ENCODE data around the gene WDR49. TPM values are rescaled to one million over a fixed set of nuclear protein-coding genes. Genes with fewer than 3 reads are reported as not detected.

Gene WDR49
- total and polyA plus RNA-seq, 5 experiments from 2014 or later: 0.42 to 1.4 TPM; not detected in 3

Other genes with a start within 250 kb of the WDR49 start
- not detected for gene SERPINI2, start 179.9 kb downstream of the WDR49 start, total RNA-seq
- gene SERPINI2, start 179.9 kb downstream of the WDR49 start, polyA plus RNA-seq: not detected
- gene PDCD10, start 81.0 kb upstream of the WDR49 start, total RNA-seq: 10 to 100 TPM; 46.2 to 47.0 TPM
- gene PDCD10, start 81.0 kb upstream of the WDR49 start, polyA plus RNA-seq: 10 to 100 TPM; 62.1 to 84.8 (median 65.4) TPM
- gene SERPINI1, start 81.8 kb upstream of the WDR49 start, total RNA-seq: 1 to 10 TPM; 4.1 to 4.7 TPM
- 10 to 100 TPM in 1 of 3 donors, 1 to 10 TPM in 2; 4.7 to 16.0 (median 7.1) TPM for gene SERPINI1, start 81.8 kb upstream of the WDR49 start, polyA plus RNA-seq